ENCODE data around the gene CENPB.

Gene CENPB

DNA sequence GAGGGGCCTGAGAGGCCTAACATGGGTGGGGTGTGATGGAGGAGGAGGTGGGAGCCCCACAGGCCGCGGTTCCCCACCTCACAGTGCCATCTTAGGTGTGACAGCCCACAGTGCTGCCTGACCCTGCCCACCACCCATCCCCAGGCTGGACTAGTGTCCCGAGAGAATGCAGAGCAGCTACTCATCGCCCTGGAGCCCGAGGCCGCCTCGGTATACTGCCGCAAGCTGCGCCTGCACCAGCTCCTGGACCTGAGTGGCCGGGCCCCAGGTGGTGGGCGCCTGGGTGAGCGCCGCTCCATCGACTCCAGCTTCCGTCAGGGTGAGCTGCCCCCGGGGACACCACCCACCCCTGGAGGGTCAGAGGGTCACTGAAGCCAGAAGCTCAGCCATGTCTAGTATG lies 38.5 kb downstream of the CENPB start:
- no peak for FAIRE-seq

DNA sequence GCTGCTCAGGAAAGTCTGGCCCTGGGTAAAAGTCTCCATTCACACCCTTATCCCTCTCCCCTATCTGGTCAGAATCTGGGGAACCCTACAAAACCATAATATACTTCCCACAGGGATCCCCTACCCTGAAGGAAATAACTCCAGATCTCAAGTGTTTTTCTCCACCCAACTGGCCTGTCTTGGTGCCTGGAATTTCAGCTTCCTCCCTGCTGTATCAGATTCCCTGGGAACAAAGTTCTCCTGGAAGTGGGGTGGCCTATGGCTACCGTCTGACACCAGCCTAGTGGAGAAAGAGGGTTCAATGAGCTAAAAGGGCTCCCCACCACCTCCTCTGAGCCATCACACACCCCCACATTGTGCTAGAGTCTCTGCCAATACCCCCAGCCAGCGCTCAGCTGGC lies 39.1 kb downstream of the CENPB start:
- no peak for FAIRE-seq

DNA sequence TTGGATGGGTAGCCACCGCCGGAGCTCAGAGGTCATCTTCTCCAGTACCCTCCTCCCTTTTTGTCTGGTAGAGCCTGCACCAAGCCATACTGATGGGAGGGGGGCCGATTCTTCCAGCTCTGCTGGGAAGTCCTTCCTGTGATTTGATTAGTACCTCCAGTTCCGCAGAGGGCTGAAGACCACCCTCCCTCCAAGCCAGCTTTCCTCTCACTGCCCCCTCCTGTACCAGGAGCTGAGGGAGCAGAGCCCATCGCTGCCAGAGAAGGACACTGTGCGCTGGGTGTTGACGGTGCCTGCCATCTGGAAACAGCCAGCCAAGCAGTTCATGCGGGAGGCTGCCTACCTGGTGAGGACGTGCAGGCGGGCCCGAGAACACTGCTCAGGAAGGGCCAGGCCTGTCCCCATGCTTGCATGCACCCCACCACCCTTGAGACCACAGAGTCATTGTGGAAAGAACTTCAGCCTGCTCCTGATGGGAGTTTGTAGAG lies 40.8 kb downstream of the CENPB start:
- FAIRE-seq, result no peak

DNA sequence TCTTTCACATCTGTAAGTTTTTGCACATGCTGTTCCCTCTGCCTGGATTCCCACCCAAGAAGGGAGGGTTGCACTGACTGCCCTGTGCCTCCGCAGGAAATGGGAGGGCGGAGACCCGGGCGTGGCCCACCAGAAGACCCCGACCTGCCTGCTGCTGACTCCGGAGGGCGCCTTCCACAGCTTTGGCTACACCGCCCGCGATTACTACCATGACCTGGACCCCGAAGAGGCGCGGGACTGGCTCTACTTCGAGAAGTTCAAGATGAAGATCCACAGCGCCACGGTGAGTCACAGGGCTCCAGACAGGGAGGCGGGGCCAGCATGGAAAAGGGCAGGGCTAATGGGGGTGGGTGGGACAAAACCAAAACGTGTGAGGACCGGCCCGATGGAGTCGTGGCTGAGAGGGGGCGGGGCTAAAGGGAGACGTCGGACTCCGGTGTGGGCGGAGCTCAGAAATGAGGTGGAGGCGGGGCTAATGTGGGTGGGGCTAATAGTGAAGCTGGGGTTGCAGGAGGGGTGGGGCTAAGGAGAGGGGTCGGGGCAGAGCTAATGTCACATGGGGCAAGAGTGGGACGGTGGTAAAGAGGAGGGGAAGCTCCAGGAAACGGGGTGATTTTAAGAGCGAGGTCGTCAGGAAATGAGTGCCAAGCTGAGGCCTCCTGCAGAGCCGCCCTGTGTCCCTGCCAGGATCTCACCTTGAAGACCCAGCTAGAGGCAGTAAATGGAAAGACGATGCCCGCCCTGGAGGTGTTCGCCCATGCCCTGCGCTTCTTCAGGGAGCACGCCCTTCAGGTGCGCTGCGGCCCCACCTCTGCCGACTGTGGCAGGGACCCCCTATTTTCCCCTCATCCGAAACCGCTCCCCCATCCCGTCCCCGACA lies 41.5 kb downstream of the CENPB start:
- no peak for FAIRE-seq

DNA sequence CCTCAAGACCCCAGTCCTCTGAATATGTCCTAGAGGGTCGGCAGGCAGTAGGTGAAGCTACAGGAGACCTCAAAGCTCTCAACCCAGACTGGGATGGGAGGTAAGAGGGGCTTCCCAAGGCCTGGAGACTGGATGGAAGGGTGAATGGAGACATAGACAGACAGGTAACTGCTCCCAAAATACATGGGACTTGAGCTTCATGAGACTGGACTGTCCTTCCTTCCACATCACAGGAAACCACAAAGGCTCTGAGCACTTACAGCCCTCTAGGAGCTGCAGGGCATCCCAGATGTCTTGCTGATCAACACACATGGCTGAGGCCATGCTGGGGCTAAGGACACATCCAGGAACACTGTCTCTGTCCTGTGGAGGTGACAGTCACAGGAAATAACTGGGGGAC lies 42.5 kb downstream of the CENPB start:
- no peak for FAIRE-seq

DNA sequence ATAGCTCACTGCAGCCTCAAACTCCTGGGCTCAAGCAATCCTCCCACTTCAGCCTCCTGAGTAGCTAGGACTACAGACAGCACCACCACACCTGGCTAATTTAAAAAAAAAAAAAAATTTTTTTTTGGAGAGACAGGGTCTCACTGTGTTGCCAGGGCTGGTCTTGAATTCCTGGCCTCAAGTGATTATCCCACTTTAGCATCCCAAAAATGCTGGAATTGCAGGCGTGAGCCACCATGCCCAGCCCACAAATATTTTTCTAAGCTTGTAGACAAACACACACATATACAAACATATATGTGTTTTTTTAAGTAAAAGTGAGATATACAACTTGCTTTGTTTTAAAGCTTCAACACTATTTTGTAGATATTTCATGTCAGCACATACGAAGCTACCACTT lies 43.3 kb downstream of the CENPB start:
- FAIRE-seq, result no peak

DNA sequence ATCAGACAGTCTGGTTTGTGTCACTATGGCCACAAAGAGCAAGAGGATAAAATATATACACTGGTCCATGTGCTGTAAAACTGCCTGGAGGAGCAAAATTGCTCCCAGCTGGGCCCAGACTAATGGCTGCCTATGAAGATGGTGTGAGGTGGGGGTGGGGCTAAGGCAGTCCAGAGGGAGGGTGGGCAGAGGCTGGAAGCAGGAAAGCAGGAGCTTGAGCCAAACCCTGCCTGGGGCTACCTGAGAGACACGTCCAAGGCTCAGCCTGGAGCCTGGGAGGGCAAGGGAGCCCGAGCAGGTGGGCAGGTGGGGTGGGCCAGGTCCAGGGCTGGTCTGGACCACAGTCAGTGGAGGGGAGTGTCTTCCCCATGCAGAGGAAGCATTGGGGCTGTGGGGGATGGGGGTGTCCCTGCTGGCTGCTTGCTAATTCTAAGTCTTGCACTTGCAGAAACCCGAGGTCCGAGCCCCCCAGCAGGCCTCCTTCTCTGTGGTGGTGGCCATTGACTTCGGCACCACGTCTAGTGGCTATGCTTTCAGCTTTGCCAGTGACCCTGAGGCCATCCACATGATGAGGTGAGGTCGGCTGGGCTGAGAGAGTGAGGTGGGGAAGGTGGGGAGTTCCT lies 44.6 kb downstream of the CENPB start:
- FAIRE-seq, result no peak

DNA sequence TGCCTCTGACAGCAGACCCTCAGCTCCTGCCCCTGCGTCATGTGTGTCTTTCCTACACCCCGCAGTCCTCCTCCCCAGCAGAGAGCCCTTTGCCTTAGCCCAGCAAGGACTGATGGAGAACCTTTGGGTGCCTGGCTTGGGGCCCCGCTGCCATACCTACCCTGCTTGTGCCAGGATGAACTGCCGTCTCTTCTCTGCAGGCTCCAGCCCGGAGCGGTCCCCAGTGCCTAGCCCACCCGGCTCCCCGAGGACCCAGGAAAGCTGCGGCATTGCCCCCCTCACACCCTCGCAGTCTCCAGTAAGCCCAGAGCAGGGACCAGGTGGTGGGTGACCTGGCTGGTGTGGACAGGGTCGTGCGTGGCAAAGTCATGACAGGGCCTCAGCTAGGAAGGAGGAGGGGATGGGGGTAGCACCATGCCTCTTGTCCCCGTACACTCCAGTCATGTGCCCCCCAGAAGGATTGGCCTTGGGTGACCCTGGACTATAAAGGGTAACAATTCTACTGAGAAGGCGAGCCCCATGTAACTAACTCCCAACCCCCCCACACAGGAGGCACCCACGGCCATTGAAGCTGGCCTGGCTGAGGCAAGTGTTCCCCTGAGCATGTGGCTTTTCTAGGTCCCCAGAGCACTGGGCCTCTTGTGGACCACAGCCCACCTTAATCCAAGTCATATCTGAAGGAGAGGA lies 45.8 kb downstream of the CENPB start:
- no peak for FAIRE-seq

DNA sequence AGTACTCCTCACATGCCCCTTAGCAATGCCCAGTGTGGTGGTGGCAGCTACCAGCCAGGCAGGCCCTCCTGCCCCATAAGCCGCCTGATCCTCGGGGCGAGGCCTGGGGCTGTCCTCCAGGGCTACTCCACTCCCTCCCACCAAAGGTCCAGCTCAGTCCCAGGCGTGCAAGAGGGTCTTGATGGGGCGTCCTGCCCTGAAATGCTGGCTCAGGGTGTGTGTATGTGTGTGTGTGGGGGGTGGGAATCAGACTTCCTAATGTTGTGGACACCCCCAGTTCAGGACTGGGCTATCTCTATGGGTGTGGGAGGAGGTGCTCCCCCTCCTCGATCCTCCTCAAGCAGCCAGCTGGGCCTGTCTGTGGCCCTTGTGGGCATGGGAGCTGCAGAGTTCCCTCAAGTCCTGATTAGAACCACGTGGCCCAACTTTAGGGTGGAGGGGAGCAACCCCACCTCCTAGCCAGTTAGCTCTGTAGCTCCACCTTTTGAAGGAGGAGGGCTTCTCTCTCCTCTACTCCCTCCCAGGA lies 46.6 kb downstream of the CENPB start:
- FAIRE-seq, result no peak

DNA sequence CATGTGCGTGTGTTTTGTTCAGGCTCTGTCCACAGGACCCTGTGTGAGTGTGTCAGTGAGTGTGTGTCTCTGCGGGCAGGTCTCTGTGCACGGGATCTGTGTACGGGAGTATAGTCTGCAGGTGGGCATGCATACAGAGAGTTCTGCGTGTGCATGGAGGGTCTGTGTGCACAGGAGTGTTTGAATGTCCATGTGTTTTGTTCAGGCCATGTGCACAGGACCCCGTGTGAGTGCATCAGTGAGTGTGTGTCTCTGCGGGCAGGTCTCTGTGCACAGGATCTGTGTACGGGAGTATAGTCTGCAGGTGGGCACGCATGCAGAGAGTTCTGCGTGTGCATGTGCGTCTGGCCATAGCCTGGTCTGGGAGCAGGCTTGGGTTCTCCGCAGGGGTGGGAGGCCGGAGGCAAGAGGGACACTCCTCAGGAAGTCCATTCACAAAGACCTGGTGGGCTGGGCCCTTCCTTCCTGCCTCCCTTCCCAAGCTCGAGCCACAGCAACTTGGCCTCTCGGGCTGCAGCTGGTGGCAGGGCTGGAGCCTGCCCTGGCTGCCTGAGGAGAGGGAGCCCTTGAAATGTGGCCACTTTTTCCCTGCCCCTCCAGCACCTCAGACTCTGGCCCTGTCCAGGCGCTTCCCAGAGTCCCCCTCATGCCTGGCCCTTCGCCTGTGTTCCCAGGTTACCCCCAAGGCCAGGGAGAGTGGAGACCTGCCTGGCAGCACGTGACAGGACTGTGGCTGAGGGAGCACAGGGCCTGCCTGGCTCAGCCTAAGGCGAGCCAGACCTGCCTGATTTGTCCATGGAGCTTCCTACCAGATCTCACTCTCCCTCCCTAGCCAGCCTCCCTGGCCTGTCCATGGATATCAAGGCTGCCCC lies 47.2 kb downstream of the CENPB start:
- FAIRE-seq, result no peak

DNA sequence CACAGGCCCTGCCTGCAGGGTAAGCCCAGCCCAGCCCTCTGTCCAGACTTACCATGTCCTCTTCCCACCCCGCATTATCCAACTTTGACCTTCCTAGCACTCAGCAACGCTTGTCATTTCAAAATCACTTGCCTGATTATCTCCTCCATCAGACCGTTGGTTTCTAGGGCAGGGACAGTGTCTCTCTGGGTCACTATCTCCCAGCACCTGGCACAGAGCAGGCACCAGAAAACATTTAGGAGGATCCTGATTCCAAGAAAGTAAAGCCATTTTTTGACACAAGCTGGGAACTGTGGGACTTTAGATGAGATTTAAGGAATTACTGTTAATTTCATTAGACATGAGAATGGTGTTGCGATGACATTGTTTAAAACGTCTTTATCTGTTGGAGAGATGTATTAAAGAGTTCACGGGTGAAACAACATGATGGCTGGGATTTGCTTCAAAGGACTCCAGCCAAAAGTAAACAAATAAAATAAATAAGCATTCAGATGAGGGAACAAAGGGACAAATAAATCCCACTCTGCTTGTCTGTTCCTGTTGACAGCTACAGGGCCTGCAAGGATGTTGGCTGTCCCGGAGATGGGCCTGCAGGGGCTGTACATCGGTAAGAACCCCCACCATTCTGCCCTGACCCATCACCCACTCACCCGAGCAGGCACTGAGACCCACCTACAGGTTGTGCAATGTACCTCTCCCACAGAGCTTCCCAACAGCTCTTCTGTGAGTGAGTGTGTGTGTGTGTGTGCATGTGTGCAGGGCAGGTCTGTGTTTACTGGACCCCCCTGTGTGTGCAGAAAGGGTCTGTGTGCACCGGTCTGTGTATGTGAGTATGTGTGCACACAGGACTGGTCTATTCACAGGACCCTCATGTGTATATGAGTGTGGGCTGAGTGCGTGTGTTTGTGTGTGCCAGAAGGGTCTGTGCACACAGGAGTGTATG lies 48.2 kb downstream of the CENPB start:
- no peak for FAIRE-seq

DNA sequence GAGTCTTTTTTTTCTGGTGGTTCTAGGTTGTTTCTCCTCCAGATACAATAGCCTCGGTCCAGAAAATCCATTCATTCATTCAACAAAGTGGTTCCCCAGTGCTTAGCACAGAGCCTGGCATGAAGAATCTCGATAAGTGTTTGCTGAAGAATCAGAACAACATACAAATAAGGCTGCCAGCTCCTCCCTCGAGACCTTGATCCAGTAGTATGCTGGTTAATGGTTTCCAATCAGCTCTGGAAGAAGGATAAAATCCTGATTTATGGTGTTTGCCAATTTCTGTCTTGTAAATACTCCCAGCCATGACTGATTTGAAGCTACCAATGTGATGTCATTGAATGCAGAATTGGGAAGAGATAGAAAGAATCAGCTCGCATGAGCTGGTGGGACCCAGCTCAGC lies 50.8 kb downstream of the CENPB start:
- no peak for FAIRE-seq

DNA sequence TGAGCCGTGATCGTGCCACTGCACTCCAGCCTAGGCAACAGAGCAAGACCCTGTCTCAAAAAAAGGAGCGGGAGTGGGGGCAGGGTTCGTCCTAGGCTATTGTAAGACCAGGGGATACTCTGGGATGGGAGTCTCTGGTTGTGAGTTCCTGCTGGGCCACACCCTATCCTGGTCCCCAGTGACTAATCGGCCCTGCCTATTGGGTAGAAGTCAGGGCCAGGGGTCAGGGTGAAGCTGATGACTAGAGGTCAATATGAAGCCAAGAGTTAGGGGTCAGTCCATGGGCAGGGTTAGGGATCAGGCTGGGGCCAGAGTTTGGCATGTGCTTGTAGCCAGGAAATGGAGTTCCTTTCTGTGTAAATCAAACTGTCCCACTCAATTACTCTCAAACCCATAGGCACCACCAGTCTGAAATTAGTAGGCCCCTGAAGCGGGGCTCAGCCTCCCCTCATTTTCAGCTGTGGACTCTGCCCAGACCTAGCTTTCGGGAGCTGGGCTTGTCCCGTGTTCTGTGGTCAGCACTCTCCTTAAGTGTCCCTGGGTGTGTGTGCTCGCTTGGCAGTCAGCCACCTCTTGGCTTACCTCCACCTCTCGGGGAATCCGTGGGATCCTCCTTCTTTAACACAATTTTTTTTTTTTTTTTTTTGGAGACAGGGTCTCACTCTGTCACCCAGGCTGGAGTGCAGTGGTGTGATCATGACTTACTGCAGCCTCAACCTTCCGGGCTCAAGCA lies 52.3 kb downstream of the CENPB start:
- FAIRE-seq, result no peak

Data from endometrium (tissue), 2 donors.